ENCODE data around the gene PSAP.

DNA sequence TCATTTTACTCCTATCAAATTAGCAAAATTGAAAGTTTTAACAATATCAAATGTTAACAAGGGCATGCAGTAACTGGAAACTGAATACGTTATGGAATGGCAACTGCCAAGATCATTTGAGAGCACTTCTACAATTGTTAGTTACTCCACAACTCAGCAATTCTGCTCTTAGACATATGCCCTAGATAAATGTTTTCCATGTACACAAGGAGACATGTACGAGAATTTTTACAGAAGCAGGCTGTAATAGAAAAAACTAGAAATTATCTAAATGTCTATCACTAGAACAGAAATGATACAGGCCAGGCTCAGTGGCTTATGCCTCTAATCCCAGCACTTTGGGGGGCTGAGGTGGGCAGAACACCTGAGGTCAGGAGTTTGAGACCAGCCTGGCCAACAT is 7.0 kb downstream of the PSAP start:
- TF ChIP-seq CTCF (IDR thresholded peaks at IDR 0.05) (no peak), POLR2A (IDR thresholded peaks at IDR 0.05) (no peak), POLR2AphosphoS5 (IDR thresholded peaks at IDR 0.05) (no peak)

Data from prostate gland (tissue), 2 donors.